A549 treated with AZD2906 at 1 μM for 4 hours (cell line): ENCODE measurements around the gene MCCD1. TPM values are rescaled to one million over a fixed set of nuclear protein-coding genes. Genes with fewer than 3 reads are reported as not detected.

Experiments used
- total RNA-seq: library from RNA; stranded (reverse); fragments of 200-300 nt; extraction: Qiagen RNA extraction; gene quantifications from 5 replicates; pipeline ENCODE4 v1.2.3, GENCODE V29; 2022

The MCCD1 gene, protein sequence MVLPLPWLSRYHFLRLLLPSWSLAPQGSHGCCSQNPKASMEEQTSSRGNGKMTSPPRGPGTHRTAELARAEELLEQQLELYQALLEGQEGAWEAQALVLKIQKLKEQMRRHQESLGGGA
- total RNA-seq, result not detected in 5 replicates

DNA sequence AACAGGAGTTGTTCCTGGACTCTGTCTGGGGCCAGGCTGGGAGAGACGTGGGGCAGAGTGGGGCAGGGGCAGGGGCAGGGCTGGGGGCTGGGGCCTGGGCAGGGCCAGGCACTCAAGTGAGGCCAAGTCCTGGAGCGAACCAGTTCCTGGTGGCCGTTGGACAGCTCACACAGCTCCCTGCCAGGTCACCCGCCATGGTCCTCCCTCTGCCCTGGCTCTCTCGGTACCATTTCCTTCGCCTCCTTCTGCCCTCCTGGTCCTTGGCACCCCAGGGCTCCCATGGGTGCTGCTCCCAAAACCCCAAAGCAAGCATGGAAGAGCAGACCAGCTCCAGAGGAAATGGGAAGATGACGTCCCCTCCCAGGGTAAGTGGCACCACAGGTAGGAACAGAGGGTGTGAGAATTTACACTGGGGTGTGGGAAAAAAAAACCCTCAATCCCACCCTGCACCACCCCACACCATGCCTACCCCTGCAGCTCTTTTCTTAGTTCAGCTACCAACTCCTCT, at the start of gene MCCD1:
Gene MCCD1, plus strand, starts transcription at position 142 of the 508 bp plus-strand sequence. Its CDS starts 53 bp downstream, at position 195.

DNA sequence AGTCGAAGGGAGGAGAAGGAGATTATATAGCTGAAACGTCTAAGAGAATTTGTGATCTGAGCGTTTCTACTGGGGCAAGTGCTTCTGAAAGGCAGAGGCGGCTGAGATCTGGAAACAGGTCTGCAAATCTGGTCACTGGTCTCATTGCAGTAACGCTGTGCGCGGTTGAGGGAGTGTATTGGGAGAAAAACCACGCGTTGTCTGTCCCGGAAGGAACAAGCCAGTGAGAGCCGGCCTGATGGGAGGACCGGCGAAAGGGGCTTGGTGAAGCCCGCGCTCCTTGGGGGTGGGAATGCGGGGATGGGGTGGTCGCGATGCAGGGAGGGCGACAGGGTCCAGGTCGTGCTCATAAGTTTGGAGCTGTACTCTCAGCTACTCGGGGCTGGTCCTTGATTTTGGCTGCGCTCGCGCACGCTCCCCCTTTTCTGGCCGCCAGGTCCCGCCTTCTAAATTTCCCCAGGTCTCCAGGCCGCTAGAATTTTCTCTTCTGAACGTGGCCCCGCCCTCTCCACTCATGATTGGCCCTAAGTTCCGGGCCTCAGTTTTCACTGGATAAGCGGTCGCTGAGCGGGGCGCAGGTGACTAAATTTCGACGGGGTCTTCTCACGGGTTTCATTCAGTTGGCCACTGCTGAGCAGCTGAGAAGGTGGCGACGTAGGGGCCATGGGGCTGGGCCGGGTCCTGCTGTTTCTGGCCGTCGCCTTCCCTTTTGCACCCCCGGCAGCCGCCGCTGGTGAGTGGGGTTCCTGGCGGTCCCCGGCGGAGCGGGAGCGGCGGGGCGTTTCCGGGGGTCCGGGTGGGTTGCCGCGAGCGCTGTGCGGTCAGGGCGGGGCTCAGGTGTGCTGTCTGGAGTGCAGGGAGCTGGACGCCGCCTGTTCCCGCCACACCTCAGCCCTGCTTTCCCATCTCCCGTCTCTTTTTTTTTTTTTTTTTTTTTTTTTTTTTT, 31.0 kb upstream of the MCCD1 start, which contains the start of gene MICB:
Gene MICB, plus strand, starts transcription at position 615 of the 946 bp plus-strand sequence. Its CDS starts 49 bp downstream, at position 664.

DNA sequence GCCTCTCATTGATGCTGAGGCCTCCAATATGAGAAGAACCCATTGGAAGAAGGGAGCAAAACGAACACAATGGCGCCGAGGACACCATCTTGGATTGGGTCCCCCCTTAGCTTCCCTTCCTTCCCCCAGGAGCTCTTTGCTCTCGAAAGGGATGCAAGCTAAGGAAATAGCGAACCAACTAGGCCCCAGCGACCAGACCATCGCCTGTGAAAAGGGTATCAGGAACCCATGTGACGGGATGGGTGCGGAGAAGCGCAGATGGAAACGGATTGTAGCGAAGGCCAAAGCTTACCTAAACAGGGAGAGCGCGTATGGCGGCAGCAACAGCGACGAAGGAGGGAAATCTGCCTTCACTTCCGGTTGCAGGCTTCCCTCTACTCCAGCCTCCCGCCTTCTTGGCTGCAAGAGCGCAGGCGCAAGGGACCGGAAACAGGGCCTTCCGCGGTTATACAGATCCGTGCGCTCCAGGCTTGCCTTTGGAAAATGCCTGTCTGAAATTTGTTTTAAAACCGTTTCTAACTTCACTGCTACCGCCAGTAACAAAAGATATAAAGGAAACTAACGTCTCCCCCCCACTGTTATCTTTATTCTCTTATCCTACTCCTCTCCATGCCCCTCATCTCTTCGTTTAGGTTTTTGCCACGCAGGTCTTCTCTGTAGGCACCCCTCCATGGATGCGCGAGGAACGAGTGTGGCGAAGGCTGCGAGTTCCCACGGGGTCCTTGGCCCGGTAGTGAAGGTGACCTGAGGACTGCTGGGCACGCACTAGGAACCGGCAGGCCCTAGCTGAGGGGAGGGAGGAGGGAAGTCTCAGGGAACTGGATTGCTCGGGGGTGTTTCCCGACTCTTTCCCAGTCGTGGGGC, 13.1 kb downstream of the MCCD1 start, which contains the start of gene DDX39B:
Gene DDX39B, minus strand, starts transcription at position 346 of the 864 bp plus-strand sequence. CDS start 1,471 bp downstream, outside the sequence.

DNA sequence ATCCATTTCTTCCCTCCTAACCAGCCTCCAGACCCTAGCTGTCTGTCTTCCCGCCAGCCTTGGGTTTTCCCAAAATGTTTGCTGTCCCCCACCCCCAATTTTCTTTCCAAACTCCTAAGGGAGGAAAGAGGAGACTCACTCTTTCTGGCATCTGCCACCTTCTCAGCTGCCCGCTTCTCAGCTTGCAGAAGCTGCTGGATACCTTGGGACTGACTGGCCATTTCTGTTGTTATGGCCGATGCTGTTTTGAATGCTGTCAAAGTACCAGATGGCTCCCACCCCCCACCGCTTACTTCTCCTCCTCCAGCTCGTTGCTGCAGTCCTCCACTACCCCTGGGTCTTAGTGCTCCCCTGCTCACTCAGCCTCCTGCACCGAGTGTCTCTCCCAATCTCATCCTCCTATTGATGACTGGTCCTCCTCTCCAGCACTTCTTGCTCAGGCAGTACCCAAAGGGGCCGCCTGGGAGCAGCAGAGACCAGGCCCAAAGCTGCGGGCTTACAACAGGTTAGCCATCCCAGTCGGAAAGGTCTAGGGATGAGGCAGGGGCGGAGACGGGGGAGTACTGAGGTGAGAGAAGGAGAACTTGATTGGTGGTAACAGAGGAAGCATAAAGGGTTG, 17.7 kb downstream of the MCCD1 start, which contains the start of gene ATP6V1G2:
Gene ATP6V1G2, minus strand, starts transcription at position 270 of the 619 bp plus-strand sequence. Its CDS starts 49 bp downstream, at position 221.

DNA sequence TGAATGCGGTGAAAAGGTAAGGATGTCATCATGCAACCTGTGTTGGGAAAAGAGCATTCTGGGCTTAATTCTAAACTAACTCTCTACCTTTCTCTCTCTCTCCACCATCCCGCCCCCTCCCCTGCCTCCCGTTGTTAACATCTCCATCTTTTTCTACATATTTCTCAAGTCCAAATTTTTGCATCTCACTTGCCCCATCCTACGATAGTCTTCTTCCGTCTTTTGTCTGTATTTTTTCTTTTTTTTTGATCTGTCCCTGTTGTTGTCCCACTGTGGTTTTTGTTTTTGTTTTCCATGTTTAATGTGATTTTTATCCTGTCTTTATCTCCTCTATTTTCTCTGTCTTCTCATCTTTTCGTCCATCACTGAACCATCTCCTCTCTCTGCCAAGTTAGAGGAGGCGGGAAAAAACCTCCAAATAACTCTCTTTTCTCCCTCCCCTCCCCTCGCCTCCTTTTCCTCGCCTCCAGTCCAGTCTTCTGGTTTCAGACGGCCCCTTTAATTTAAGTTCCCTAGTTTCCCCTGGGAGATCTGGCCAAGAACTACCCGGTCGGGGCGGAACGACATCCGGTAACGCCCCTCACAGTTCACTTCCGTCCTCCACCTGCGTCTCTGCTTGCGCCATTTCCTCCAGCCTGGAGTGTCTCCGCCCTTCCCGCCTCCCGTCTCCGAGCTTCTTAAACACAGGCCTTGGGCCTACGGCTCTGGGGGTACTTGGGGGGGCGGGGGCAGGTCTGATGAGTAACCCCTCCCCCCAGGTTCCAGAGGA, 18.4 kb downstream of the MCCD1 start, which contains the start of gene NFKBIL1:
Gene NFKBIL1, plus strand, starts transcription at position 651 of the 769 bp plus-strand sequence. Its CDS starts 87 bp downstream, at position 738.

DNA sequence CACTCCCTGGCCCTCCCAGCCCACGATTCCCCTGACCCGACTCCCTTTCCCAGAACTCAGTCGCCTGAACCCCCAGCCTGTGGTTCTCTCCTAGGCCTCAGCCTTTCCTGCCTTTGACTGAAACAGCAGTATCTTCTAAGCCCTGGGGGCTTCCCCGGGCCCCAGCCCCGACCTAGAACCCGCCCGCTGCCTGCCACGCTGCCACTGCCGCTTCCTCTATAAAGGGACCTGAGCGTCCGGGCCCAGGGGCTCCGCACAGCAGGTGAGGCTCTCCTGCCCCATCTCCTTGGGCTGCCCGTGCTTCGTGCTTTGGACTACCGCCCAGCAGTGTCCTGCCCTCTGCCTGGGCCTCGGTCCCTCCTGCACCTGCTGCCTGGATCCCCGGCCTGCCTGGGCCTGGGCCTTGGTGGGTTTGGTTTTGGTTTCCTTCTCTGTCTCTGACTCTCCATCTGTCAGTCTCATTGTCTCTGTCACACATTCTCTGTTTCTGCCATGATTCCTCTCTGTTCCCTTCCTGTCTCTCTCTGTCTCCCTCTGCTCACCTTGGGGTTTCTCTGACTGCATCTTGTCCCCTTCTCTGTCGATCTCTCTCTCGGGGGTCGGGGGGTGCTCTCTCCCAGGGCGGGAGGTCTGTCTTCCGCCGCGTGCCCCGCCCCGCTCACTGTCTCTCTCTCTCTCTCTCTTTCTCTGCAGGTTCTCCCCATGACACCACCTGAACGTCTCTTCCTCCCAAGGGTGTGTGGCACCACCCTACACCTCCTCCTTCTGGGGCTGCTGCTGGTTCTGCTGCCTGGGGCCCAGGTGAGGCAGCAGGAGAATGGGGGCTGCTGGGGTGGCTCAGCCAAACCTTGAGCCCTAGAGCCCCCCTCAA, 43.5 kb downstream of the MCCD1 start, which contains the start of gene LTA:
Gene LTA, plus strand, starts transcription at position 249 of the 871 bp plus-strand sequence. Its CDS starts 454 bp downstream, at position 703.

DNA sequence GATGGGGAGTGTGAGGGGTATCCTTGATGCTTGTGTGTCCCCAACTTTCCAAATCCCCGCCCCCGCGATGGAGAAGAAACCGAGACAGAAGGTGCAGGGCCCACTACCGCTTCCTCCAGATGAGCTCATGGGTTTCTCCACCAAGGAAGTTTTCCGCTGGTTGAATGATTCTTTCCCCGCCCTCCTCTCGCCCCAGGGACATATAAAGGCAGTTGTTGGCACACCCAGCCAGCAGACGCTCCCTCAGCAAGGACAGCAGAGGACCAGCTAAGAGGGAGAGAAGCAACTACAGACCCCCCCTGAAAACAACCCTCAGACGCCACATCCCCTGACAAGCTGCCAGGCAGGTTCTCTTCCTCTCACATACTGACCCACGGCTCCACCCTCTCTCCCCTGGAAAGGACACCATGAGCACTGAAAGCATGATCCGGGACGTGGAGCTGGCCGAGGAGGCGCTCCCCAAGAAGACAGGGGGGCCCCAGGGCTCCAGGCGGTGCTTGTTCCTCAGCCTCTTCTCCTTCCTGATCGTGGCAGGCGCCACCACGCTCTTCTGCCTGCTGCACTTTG, 46.7 kb downstream of the MCCD1 start, which contains the start of gene TNF:
Gene TNF, plus strand, starts transcription at position 231 of the 567 bp plus-strand sequence. Its CDS starts 177 bp downstream, at position 408.

Other genes with a start within 250 kb of the MCCD1 start
- 18.9 to 30.6 TPM (median 26.0 TPM) in 5 replicates for gene HLA-B, start 171.8 kb upstream of the MCCD1 start, total RNA-seq
- gene MICA, start 125.4 kb upstream of the MCCD1 start, total RNA-seq, result 28.1 to 29.7 TPM (median 28.9 TPM) in 5 replicates
- 5.8 to 6.5 TPM (median 6.2 TPM) in 5 replicates for gene MICB, start 30.8 kb upstream of the MCCD1 start, total RNA-seq
- 340 to 418 TPM (median 347 TPM) in 5 replicates for gene DDX39B, start 13.0 kb downstream of the MCCD1 start, total RNA-seq
- 0.62 to 1.1 TPM (median 0.93 TPM) in 5 replicates for gene ATP6V1G2, start 17.6 kb downstream of the MCCD1 start, total RNA-seq
- 9.5 to 13.0 TPM (median 12.6 TPM) in 5 replicates for gene NFKBIL1, start 18.6 kb downstream of the MCCD1 start, total RNA-seq
- 0.07 to 0.23 TPM (median 0.08 TPM) in 3 of 5 replicates, not detected in the others for gene LTA, start 43.3 kb downstream of the MCCD1 start, total RNA-seq
- 0.07 to 0.08 TPM in 2 of 5 replicates, not detected in the others for gene TNF, start 46.6 kb downstream of the MCCD1 start, total RNA-seq
- 0.12 to 0.49 TPM (median 0.14 TPM) in 4 of 5 replicates, not detected in the other for gene LTB, start 53.5 kb downstream of the MCCD1 start, total RNA-seq
- 0.14 to 0.41 TPM (median 0.29 TPM) in 5 replicates for gene LST1, start 57.3 kb downstream of the MCCD1 start, total RNA-seq
- not detected in 5 replicates for gene NCR3, start 64.0 kb downstream of the MCCD1 start, total RNA-seq
- not detected in 5 replicates for gene AIF1, start 86.3 kb downstream of the MCCD1 start, total RNA-seq
- gene PRRC2A, start 91.8 kb downstream of the MCCD1 start, total RNA-seq, result 66.2 to 87.9 TPM (median 84.6 TPM) in 5 replicates
- gene BAG6, start 123.7 kb downstream of the MCCD1 start, total RNA-seq, result 117 to 150 TPM (median 136 TPM) in 5 replicates
- 2.9 to 3.7 TPM (median 3.1 TPM) in 5 replicates for gene APOM, start 126.9 kb downstream of the MCCD1 start, total RNA-seq
- gene C6orf47, start 131.8 kb downstream of the MCCD1 start, total RNA-seq, result 11.3 to 12.4 TPM (median 11.9 TPM) in 5 replicates
- gene GPANK1, start 136.0 kb downstream of the MCCD1 start, total RNA-seq, result 7.8 to 11.3 TPM (median 10.1 TPM) in 5 replicates
- 169 to 183 TPM (median 179 TPM) in 5 replicates for gene CSNK2B, start 137.1 kb downstream of the MCCD1 start, total RNA-seq
- 2.7 to 4.2 TPM (median 3.2 TPM) in 5 replicates for gene LY6G5B, start 141.0 kb downstream of the MCCD1 start, total RNA-seq
- gene LY6G5C, start 152.1 kb downstream of the MCCD1 start, total RNA-seq, result 1.2 to 1.7 TPM (median 1.4 TPM) in 5 replicates
- 14.2 to 17.5 TPM (median 16.7 TPM) in 5 replicates for gene ABHD16A, start 174.4 kb downstream of the MCCD1 start, total RNA-seq
- gene LY6G6F, start 177.9 kb downstream of the MCCD1 start, total RNA-seq, result not detected in 5 replicates
- not detected in 5 replicates for gene LY6G6D, start 186.4 kb downstream of the MCCD1 start, total RNA-seq
- gene LY6G6C, start 192.8 kb downstream of the MCCD1 start, total RNA-seq, result 0.08 to 0.14 TPM (median 0.09 TPM) in 3 of 5 replicates, not detected in the others
- gene MPIG6B, start 194.4 kb downstream of the MCCD1 start, total RNA-seq, result not detected in 5 replicates
- gene DDAH2, start 200.3 kb downstream of the MCCD1 start, total RNA-seq, result 25.2 to 32.8 TPM (median 28.6 TPM) in 5 replicates
- 467 to 486 TPM (median 475 TPM) in 5 replicates for gene CLIC1, start 207.6 kb downstream of the MCCD1 start, total RNA-seq
- gene MSH5, start 211.0 kb downstream of the MCCD1 start, total RNA-seq, result 10.5 to 14.8 TPM (median 11.7 TPM) in 5 replicates
- gene SAPCD1, start 233.7 kb downstream of the MCCD1 start, total RNA-seq, result 1.6 to 4.2 TPM (median 3.1 TPM) in 5 replicates
- 1.3 to 1.9 TPM (median 1.5 TPM) in 5 replicates for gene VWA7, start 248.4 kb downstream of the MCCD1 start, total RNA-seq